ENCODE results near the gene C11orf71.

Gene C11orf71

DNA sequence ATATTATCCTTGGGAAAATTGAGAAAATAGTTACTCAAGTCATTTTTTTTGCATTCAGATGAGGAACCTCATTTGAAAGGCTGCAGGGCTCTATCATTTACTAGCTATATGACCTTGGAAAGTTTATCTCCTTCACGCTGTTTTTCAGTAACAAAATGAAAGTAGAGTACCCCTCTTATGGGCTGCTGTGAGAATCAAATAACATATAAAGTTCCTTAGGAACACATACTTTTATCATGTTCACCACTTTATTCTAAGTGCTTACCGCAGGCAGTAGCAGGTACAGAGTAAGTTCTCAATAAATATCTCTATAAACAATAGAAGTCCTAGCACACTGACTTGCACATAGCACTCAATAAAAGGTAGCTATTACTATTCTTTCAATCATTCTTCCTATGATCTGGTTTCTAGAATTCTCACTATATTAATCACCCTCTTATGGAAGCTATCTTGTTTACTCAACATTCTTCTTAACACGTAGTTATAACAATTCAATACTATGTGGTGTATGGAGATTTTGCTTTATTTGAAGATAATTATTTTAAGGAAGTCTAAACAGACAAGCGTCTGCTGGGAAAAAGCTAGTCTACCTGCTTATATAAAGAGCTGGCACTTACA lies 1.9 kb downstream of the C11orf71 start:
- DNase-seq = no peak

DNA sequence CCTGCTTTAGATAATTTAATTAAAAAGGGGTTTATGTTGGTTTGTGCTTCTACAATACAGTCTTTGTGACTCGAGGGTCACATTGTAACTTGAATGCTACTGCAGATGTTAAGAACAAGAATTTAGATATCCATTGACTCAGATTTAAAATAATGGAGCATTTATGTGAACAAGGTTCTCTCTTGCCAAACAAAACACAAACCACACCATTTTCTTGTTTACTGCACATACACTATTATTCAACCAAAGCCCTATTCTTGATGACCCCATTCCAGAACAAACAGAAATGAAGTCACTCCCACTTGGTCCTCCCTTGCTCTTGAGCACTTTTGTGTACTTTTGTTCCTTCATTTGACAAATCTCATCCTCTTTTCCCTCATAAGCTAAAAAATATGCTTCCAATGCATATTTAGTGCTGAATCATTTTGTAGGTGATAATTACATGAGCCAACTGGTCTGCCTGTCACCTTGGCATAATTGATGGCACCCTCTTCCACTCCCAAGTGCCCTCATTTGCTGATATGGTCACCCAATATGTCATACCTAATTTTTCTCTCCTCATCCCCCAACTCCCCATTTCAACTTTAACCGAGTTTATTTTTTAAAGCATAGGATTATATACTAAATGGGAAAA lies 2.8 kb downstream of the C11orf71 start:
- no peak for DNase-seq

DNA sequence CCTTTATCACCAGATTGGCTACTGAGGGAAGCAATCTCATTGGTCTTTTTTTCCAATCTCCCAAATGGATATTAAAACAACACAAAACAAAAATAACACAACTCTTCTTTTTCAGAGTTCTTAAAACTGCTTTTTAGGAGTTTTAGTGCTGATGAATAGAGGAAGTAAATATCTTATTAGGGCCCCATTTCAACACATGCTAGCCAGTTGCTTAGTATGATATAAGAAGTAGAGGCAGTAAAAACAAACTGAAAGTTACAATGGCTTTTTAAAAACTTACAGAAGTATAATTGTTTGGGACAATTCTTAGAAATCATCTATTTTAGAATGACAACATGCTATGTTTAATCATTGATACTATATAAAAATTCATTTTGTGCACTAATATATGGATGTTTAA lies 3.4 kb downstream of the C11orf71 start:
- no peak for DNase-seq

DNA sequence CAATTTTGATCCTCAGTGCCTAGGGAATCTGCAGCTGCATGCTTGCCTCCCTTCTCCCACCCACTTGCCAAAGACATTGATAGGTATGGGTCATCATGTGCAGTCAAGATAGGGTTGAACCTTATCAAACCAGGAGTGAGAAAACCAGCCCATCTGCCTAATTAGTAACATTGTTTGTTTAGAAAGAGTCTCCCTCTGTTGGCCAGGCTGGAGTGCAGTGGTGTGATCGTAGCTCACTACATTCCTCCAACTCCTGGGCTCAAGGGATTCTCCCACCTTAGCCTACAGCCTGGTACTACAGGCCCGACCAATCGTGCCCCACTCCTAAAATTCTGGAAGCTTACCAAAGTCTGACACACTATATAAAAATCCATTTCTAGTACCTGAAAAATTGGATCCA lies 4.6 kb downstream of the C11orf71 start:
- no peak for DNase-seq

DNA sequence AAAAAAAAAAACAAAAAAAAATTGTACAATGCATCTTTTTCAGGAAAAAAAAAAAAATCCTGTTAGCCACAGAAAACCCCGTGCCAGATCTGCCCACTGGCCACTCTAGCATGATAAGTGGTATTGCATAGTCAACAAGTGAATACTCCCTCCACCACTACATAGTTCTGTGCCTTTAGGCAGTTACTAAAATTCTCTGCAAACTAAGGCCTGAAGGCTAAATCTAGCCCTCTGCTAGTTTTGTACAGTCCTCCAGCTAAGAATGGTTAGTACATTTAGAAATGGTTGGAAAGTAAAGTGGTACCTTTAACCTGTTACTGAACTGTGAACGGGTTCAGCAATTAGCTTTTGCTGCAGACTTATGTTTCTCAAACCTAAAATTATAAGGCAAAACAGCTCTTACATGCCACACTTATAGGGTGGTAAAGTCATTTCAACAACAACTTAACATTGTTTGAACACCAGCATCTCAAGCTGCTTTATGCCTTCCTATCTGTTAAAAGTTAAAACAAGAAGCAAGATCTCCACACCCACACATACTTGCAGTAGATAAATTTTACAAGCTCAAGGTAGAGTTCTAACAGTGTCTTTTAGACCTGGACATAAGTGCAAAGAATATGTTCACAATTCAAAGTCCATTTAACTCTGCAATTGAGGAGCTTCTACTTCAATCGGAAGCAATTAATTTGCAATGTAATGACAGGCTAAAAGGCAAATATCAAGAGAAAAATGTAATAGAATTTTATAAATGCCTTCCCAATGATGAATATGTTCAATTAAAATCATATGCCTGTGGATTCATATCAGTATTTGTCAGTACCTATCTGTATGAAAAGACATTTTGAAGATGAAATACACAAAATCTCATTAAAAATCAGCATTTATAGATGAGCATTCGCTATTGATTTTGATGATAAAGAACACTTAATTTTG lies 7.3 kb downstream of the C11orf71 start:
- no peak for DNase-seq

DNA sequence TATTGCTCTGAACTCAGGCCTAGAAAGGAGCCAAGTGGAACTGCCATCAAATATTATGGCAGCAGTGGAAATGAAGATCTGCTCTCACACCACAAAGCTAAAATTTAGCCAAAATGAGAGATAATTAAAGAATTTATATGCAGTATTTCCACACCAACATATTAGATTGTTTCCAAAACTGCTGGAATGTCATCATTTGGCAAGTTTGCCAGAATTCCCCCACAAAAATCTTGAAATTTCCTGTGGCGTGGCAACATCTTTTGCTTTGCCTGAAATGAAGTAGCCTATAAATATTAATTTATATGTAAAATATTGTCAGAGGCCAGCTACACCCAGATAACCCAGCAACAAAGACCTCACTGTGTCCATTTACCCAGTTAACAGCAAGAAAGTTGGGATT lies 13.8 kb downstream of the C11orf71 start:
- DNase-seq = no peak

DNA sequence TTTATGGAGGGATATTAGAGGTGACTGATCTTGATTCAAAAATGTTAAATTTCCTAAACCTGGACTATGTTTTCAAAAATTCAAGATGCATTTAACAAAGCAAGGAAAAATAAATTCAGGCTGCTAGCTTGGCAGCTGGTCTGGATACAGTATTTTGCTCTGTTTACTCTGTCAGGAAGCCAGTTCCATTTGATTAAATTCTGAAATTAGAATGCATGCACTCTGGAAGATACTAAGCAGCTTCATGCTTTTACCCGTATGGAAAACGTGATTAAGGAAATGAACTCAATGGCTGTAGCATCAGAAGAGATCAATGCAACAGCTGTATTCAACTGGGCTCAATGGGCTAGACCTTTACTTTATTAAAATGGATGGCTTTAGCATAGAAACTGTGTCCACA lies 14.2 kb downstream of the C11orf71 start:
- no peak for DNase-seq

DNA sequence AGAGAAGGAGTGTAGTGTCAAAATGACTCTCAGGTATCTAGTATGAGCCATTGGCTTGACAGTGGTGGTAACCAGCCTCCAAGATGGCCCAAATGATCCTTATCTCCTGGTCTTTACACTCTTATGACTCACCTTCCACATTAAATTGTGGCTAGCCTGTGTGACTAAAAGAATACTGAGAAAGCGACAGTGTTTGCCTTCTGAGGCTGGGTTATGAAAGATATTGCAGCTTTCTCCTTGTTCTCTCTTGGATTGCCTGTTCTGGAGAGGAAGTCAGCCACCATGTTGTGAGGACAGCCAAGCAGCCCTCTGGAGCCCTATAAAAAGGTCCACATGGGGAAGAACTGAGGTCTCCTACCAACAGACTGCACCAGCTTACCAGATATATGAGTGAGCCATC lies 15.8 kb downstream of the C11orf71 start:
- DNase-seq = no peak

DNA sequence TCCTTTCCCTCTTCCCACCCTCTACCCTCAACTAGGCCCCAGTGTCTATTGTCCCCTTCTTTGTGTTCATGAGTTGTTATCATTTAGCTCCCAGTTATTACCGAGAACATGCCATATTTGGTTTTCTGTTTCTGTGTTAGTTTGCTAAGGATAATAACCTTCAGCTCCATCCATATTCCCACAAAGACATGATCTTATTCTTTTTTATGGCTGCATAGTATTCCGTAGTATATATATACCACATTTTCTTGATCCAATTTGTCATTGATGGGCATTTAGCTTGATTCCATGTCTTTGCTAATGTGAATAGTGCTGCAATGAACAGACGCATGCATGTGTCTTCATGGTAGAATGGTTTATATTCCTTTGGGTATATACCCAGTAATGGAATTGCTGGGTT lies 17.8 kb downstream of the C11orf71 start:
- DNase-seq = no peak

DNA sequence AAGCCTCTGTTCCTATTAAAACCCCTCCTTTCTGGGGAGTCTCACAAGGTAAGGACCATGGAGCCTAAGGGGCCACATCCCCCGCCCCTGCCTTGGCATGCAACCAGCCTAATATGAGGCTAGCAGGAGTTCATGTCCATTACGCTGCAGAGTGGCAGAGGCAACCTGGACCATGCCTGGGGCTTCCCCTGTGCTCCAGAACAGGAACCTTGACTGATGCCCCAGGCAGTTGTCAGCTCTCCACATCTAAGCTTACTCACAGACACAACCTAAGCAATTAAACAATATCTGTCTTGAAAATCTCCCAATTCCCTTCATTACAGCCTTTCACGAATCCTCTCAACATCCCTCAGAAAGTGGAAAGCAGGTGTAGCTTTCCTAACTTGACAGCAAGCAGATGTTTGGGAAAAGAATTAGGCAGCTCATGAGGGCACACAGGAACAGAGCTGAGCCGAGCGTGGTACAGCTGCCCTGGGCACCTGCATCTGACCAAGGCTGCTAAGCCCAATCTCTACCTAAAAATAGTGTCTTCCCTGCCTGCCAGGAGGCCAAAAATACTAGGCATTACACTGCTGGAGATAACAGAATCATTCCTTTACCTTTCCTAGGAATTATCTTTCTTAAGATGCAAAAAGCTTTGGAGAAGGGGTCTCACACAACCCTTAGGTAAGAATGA lies 20.8 kb downstream of the C11orf71 start:
- no peak for DNase-seq

DNA sequence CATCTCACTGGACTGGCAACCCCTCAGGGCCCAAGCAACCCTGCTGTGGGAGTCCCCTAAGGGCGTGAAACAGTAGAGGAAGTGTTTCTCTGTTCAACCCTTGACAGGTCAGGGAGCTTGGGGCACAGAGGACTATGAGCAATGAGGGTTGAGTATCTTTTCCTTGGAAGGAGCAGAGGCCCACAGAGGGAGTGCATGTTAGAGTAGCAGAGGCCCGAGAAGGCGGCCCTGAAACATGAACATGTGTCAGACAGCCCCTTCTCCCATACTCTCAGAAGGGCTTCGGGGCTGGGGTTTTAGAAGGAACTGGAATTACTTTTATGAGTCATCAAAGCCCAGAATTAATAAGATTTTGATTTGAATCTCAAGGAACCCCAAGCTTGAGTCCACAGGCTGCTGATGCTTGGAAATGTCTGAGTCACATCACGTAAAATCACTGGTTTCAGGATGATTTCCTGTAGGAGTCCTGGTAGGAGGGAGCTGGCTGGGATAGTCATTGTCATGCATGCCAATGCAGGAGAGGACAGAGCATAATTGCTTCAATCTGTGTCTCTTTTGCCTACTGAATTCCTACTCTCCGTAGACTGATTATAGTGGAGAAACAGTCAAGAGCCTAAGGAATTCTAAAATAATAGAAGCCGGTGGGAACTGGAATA lies 22.6 kb downstream of the C11orf71 start:
- DNase-seq = no peak

DNA sequence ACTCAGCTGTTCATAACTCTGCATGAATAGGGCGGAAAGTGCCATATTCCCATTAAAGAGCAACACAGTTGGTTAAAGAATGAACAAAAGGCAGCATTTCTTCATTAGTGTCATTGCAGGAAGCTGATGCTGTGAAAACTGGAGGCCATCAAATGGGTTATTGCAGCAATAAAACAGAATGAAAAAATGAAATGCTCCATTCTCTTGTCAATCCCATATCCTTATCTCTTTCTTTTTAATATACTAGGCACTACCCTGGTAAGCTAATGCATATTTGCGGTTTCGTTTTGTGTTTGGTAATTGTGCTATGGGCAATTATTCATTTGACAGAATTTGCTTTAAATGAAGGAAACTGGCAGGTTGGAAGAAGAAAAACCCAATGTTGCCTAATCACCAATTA lies 25.3 kb downstream of the C11orf71 start:
- DNase-seq = no peak

DNA sequence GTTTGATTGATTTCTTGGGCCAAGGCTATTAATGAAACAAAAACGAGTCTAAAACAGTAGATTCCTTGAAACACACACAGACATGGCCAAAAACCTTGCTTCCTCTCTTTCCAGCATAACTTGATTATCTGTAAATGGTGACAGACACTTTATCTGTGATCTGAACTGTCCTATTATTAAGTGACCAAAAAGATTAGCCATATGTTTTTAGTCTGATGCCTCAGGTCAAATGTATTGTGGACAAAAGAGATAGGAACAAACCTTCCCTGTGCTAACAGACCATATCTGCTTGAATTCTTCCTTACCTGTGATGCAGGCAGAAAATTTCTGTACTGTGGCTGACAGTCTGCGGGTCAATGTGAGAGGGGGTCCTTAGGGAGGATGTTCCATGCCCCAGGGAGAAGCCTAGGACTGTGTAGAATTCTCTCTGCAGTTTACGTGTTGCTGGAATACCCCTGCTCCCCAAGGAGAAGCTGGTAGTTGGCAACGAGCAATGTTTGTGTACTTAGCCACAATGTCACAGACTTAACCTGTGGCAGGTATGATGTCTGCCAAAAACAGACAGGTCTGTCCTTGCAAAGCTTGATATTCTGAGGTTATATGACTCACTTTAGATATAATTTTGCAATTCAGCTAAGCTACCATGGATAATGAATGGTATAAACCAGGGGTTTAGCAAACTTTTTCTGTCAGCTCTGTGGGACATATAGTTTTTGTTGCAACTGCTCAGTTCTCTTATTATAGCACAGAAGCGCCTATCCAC lies 31.2 kb downstream of the C11orf71 start:
- DNase-seq = no peak

DNA sequence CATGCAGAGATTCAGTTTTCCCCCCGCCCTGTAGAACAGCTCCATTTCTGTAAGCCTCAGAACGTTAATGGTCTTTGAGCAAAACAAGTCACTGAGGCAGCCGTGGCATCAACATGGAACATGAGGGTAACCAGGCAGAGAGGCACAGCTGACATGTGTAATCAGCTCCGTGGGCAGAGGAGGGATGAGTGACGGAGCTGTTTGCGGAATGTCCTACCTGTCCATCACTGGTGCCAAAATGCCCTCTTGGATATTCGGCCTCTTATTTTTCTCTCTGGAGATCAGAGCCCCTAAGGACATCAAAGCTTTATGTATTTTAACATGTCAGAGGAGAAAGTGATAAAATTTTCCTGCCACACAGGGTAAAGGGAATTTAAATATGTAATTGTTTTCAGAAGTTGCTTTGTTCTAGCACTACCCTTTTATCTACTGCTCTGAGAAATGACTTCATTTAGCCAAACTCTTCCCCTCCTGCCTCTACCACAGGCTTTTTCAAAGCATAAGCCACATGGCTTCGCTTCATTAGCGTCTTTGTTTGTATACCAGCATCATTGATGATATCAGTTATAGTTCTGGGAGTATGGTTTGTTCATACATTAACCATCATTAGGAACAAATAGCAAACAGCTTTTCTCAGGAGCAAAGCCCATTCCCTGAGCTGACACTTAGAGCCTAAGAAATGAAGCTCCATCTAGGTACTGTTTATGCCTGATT lies 32.9 kb downstream of the C11orf71 start:
- DNase-seq = no peak

DNA sequence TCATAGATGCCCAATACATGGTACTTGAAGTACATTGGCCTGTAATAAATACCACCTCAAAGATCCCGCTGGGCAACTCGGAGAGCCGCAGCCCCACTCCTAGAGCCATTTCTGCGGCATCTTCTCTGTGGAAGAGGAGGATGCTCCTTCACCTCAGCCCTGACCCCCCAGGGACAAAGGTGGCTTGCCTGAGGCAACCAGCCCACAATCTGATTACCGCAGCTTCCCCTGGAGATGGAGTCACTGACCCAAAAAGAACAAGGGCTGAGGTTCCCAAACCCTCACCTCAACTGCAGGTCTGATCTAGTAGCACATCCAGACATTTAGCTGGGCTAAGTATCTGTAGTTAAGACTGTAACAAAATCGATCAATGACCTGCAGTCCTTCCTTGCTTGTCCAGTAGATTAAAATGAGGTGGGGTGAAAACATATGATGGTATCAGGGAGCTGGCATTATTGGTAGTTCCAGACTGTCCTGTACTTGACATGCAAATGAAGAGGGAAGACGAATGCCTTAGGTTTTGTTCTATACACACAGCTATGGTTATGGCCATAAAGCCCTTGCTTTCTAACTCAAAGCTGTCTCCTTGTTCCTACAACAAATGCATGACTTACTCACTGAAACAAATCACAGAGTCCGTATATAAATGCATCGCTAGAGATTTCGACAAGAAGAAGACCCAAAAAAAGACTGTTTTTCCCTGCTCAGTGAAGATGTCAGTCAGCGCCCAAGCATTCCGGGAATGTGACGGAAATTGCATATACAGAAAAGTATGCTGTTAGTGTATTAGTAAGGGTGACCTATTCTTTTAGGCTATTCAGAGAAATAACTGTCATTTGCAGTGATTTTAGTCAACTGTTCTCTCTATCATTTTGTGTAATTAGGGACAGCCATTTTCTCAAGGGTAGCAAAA lies 33.7 kb downstream of the C11orf71 start:
- no peak for DNase-seq

DNA sequence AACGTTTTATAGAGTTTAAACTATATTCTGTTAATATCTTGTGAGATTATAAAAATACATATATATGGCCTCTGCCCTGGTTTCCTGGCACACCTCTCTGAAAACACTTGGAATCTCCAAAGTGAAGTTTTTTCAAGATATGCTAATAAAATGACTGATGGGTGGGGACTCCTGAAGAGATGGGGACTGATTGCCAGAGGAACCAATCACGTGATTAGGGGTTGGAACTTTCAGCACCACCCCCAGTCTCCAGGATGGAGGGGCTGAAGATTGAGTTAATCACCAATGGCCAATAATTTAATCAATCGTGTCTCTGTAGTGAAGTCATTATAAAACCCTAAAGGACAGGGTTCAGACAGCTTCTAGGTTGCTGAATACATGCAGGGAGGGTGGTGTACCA lies 37.4 kb downstream of the C11orf71 start:
- no peak for DNase-seq

DNA sequence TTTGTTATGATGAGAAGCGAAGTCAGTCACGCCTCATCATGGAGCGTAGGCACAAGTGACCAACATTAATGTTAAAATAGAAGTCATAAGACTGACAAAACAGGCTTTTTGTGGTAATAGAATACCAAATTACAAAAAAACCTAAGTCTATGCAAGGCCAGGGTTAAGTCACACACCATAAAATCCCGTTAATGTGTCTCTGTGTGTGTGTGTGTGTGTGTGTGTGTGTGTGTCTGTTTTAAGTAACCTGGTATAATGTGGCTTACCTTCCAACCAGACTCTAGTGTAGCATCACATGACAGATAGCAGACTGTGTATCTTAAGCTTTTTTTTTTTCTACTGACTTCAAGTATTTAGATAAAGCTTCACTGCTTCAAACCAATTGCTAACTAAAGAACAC lies 38.0 kb downstream of the C11orf71 start:
- DNase-seq = no peak

DNA sequence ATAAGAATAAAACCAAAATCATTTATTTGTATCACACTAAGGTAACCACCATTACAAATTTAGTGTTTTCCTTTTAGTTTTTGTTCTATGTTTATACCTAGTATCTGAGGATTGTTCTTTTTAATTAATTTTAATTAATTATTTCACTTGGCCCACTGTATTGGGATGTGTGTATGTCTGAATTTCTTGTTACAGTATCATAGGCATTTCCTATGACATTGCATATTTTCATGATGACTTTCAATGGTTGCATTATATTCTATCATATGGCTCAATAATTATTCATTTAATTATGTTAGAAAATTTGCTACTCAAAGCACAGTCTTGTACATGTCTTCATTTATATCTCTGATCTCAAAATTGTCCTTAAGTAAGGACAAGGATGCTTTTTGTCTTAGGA lies 41.0 kb downstream of the C11orf71 start:
- DNase-seq = no peak

DNA sequence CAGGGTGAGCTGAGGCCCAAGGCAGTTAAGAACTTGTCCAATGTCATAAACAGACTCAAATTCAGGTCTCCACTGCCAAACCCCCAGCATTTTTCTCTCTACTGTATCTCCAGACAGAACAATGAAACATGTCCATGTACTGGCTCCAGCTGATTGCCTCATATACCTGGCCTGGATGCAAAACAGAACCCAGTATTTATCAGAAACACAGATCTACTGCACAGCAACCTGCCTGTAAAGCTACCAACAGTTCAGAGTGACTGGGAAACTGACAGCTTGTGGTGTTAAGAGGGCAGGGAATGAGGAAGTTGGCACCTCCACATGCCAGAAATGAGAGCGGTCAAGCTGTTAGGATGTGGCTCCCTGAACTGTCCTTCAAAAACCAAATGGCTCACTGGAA lies 41.6 kb downstream of the C11orf71 start:
- no peak for DNase-seq

DNA sequence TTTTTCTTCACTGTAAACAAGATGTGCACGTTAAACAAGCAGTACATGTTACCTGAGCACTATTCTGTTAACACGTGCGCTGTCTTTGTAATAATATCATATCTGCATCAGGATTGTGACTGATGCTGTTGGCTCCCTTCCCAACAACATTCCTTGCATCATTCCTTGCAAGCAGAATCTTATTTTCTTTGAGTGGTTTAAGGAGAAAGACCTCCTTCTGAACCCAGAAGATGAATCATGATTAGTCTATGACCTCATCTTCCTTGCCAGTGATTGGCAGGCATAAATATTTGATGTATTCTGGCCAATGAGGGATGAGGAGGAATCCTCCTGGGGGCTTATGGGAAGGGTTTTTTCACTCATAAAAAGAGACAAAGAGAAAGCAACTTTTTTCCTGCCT lies 46.2 kb downstream of the C11orf71 start:
- no peak for DNase-seq

Measured in right hindlimb (tissue), 1 donor.